WTC11 (cell line): ENCODE measurements around the gene SLC5A2. TPM values are rescaled to one million over a fixed set of nuclear protein-coding genes. Genes with fewer than 3 reads are reported as not detected.

ENCODE experiments used
- ELF4 ChIP-seq: sonication (generic); formaldehyde crosslinking; IDR thresholded peaks from 2 replicates; pipeline ENCODE4 v1.8.1; 2022; ENCODE audit warnings: low read depth, mild to moderate bottlenecking, moderate library complexity, missing genetic modification reagents
- ESRRA ChIP-seq: sonication (generic); formaldehyde crosslinking; IDR thresholded peaks from 2 replicates; pipeline ENCODE4 v1.8.1; 2022; ENCODE audit warnings: mild to moderate bottlenecking, missing genetic modification reagents, borderline replicate concordance
- FOXK1 ChIP-seq: sonication (generic); formaldehyde crosslinking; IDR thresholded peaks from 2 replicates; pipeline ENCODE4 v1.8.0; 2022; ENCODE audit warnings: mild to moderate bottlenecking, moderate library complexity, missing genetic modification reagents
- FOXP1 ChIP-seq: sonication (generic); formaldehyde crosslinking; IDR thresholded peaks from 2 replicates; pipeline ENCODE4 v1.8.0; 2022; ENCODE audit warnings: missing genetic modification reagents, mild to moderate bottlenecking, moderate library complexity, borderline replicate concordance
- GABPB1 ChIP-seq: sonication (generic); formaldehyde crosslinking; IDR thresholded peaks from 2 replicates; pipeline ENCODE4 v1.8.1; 2023; ENCODE audit warnings: mild to moderate bottlenecking, missing genetic modification reagents
- GTF2I ChIP-seq: fragments of 250-450 bp; sonication (Bioruptor Pico); conservative IDR thresholded peaks from 2 replicates; pipeline ENCODE4 v1.4.0; 2021; ENCODE audit warnings: mild to moderate bottlenecking
- IRF2 ChIP-seq: sonication (generic); formaldehyde crosslinking; IDR thresholded peaks from 2 replicates; pipeline ENCODE4 v1.8.0; 2022; ENCODE audit warnings: low read depth, missing genetic modification reagents, borderline replicate concordance
- MXD4 ChIP-seq: fragments of 250-450 bp; sonication (Bioruptor Pico); IDR thresholded peaks from 2 replicates; pipeline ENCODE4 v1.8.0; 2021; ENCODE audit warnings: mild to moderate bottlenecking, moderate library complexity, borderline replicate concordance
- NR2C2 ChIP-seq: sonication (generic); formaldehyde crosslinking; IDR thresholded peaks from 2 replicates; pipeline ENCODE4 v1.8.0; 2022; ENCODE audit warnings: mild to moderate bottlenecking, missing genetic modification reagents
- PRRX2 ChIP-seq: fragments of 250-450 bp; sonication (Bioruptor Pico); IDR thresholded peaks from 2 replicates; pipeline ENCODE4 v1.8.0; 2021; ENCODE audit warnings: mild to moderate bottlenecking
- SMAD3 ChIP-seq: sonication (generic); formaldehyde crosslinking; IDR thresholded peaks from 2 replicates; pipeline ENCODE4 v1.8.0; 2022; ENCODE audit warnings: missing genetic modification reagents, mild to moderate bottlenecking, borderline replicate concordance
- SMAD4 ChIP-seq: sonication (generic); formaldehyde crosslinking; IDR thresholded peaks from 2 replicates; pipeline ENCODE4 v1.8.0; 2022; ENCODE audit warnings: mild to moderate bottlenecking, missing genetic modification reagents
- TCF7 ChIP-seq: sonication (generic); formaldehyde crosslinking; IDR thresholded peaks from 2 replicates; pipeline ENCODE4 v1.8.0; 2022; ENCODE audit warnings: mild to moderate bottlenecking, low read depth, missing genetic modification reagents, moderate library complexity
- TEAD1 ChIP-seq: sonication (generic); formaldehyde crosslinking; IDR thresholded peaks from 2 replicates; pipeline ENCODE4 v1.8.0; 2022; ENCODE audit warnings: mild to moderate bottlenecking, missing genetic modification reagents
- ZNF232 ChIP-seq: sonication (generic); formaldehyde crosslinking; IDR thresholded peaks from 2 replicates; pipeline ENCODE4 v1.8.0; 2022; ENCODE audit warnings: mild to moderate bottlenecking, missing genetic modification reagents
- ZNF416 ChIP-seq: fragments of 250-450 bp; sonication (Bioruptor Pico); IDR thresholded peaks from 2 replicates; pipeline ENCODE4 v1.9.0; 2021; ENCODE audit warnings: mild to moderate bottlenecking, inconsistent platforms
- total RNA-seq: library from RNA; stranded (reverse); gene quantifications from 3 replicates; pipeline ENCODE4 v1.2.3, GENCODE V29; 2021
- TF ChIP-seq, protein P1 (sequence below): sonication (generic); formaldehyde crosslinking; conservative IDR thresholded peaks from 2 replicates; pipeline ENCODE4 v1.8.1; 2023; ENCODE audit warnings: mild to moderate bottlenecking, low read depth, missing genetic modification reagents, moderate library complexity
- TF ChIP-seq, protein P2 (sequence below): fragments of 250-450 bp; sonication (Bioruptor Pico); IDR thresholded peaks from 2 replicates; pipeline ENCODE4 v2.1.2; 2022; ENCODE audit warnings: mild to moderate bottlenecking, moderate library complexity
- TF ChIP-seq, protein P3 (sequence below): sonication (generic); formaldehyde crosslinking; IDR thresholded peaks from 2 replicates; pipeline ENCODE4 v1.8.1; 2022; ENCODE audit warnings: low read depth, mild to moderate bottlenecking, moderate library complexity, missing genetic modification reagents, borderline replicate concordance
- TF ChIP-seq, protein P4 (sequence below): sonication (generic); formaldehyde crosslinking; IDR thresholded peaks from 2 replicates; pipeline ENCODE4 v1.8.1; 2023; ENCODE audit warnings: mild to moderate bottlenecking, missing genetic modification reagents, moderate library complexity
- TF ChIP-seq, protein P5 (sequence below): sonication (generic); formaldehyde crosslinking; IDR thresholded peaks from 2 replicates; pipeline ENCODE4 v1.8.1; 2023; ENCODE audit warnings: mild to moderate bottlenecking, moderate library complexity, missing genetic modification reagents
- TF ChIP-seq, protein P6 (sequence below): fragments of 250-450 bp; sonication (Bioruptor Pico); IDR thresholded peaks from 2 replicates; pipeline ENCODE4 v1.8.0; 2021; ENCODE audit warnings: mild to moderate bottlenecking
- TF ChIP-seq, protein P7 (sequence below): sonication (generic); formaldehyde crosslinking; IDR thresholded peaks from 2 replicates; pipeline ENCODE4 v1.8.1; 2022; ENCODE audit warnings: mild to moderate bottlenecking, missing genetic modification reagents, moderate library complexity, borderline replicate concordance
- TF ChIP-seq, protein P8 (sequence below): fragments of 250-450 bp; sonication (Bioruptor Pico); IDR thresholded peaks from 2 replicates; pipeline ENCODE4 v1.9.0; 2021; ENCODE audit warnings: mild to moderate bottlenecking
- TF ChIP-seq, protein P9 (sequence below): sonication (generic); formaldehyde crosslinking; IDR thresholded peaks from 2 replicates; pipeline ENCODE4 v1.8.1; 2022; ENCODE audit warnings: missing genetic modification reagents, borderline replicate concordance

SLC5A2 gene
- total RNA-seq, 1 experiment from 2014 or later, result 0.83 TPM

DNA sequence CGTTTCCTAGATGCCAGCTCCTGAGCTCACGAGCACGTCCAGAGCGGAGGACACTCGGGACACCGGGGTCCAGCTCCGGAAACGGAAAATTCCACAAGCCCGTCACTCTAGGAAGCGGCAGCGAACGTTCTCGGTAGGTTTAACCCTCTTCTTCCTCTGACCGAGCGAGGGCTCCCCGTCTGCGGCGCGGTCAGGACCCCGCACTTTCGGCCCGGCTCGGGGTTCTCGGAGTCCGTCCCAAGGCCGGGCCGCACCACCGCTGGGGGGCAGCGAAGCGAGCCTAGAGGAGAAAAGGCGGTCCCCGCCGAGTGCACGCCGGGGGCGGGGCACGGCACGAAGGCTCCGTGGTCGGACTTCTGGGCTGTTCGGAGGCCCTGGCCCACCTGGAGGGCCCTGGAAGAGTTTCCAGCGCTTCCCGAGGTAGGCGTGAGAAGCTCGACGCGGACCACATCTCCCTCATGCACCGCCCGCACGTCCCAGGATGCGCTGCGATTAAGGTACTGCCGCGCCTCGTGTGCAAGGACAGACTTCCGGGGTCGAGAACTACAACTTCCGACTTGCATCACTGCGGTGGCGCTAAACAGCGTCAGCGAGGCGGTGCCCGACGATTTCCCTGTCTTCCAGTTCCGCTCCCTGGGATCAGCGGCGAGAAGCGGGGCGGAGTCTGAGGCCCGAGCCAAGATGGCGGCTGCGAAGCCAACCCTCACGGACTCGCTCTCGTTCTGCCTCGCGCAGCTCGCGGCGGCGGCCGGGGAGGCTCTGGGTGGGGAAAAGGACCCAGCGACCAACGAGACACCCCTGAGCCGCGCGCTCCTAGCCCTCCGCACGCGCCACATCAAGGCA is 23.9 kb upstream of the SLC5A2 start, which contains the start of gene ARMC5 (continued):
- TF ChIP-seq, protein P1, sequence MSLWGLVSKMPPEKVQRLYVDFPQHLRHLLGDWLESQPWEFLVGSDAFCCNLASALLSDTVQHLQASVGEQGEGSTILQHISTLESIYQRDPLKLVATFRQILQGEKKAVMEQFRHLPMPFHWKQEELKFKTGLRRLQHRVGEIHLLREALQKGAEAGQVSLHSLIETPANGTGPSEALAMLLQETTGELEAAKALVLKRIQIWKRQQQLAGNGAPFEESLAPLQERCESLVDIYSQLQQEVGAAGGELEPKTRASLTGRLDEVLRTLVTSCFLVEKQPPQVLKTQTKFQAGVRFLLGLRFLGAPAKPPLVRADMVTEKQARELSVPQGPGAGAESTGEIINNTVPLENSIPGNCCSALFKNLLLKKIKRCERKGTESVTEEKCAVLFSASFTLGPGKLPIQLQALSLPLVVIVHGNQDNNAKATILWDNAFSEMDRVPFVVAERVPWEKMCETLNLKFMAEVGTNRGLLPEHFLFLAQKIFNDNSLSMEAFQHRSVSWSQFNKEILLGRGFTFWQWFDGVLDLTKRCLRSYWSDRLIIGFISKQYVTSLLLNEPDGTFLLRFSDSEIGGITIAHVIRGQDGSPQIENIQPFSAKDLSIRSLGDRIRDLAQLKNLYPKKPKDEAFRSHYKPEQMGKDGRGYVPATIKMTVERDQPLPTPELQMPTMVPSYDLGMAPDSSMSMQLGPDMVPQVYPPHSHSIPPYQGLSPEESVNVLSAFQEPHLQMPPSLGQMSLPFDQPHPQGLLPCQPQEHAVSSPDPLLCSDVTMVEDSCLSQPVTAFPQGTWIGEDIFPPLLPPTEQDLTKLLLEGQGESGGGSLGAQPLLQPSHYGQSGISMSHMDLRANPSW (CRISPR knock-in tag), result no peak
- TF ChIP-seq SMAD4 (no peak), NR2C2 (CRISPR knock-in tag) (no peak; the same call in 1 of the 2 replicates), GTF2I (CRISPR knock-in tag) (no peak), TEAD1 (CRISPR knock-in tag) (no peak), FOXK1 (CRISPR knock-in tag) (peak; percentile 90), ESRRA (peak; percentile 78; the same call in 1 of the 2 replicates), GABPB1 (peak; percentile 97), ELF4 (no peak), ZNF416 (CRISPR knock-in tag) (no peak), IRF2 (CRISPR knock-in tag) (no peak), SMAD3 (0 out of 2 replicates have a peak, but pooled peaks have one; percentile 52), TCF7 (CRISPR knock-in tag) (no peak), PRRX2 (CRISPR knock-in tag) (no peak), MXD4 (CRISPR knock-in tag) (no peak), FOXP1 (peak; percentile 80), ZNF232 (CRISPR knock-in tag) (0 out of 2 replicates have a peak, but pooled peaks have one; percentile 38)
- TF ChIP-seq, protein P2, sequence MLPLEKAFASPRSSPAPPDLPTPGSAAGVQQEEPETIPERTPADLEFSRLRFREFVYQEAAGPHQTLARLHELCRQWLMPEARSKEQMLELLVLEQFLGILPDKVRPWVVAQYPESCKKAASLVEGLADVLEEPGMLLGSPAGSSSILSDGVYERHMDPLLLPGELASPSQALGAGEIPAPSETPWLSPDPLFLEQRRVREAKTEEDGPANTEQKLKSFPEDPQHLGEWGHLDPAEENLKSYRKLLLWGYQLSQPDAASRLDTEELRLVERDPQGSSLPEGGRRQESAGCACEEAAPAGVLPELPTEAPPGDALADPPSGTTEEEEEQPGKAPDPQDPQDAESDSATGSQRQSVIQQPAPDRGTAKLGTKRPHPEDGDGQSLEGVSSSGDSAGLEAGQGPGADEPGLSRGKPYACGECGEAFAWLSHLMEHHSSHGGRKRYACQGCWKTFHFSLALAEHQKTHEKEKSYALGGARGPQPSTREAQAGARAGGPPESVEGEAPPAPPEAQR (CRISPR knock-in tag), result no peak
- TF ChIP-seq, protein P3, sequence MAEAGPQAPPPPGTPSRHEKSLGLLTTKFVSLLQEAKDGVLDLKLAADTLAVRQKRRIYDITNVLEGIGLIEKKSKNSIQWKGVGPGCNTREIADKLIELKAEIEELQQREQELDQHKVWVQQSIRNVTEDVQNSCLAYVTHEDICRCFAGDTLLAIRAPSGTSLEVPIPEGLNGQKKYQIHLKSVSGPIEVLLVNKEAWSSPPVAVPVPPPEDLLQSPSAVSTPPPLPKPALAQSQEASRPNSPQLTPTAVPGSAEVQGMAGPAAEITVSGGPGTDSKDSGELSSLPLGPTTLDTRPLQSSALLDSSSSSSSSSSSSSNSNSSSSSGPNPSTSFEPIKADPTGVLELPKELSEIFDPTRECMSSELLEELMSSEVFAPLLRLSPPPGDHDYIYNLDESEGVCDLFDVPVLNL (CRISPR knock-in tag), result no peak; the same call in 1 of the 2 replicates
- TF ChIP-seq, protein P4, sequence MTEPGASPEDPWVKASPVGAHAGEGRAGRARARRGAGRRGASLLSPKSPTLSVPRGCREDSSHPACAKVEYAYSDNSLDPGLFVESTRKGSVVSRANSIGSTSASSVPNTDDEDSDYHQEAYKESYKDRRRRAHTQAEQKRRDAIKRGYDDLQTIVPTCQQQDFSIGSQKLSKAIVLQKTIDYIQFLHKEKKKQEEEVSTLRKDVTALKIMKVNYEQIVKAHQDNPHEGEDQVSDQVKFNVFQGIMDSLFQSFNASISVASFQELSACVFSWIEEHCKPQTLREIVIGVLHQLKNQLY (CRISPR knock-in tag), result no peak
- TF ChIP-seq, protein P5, sequence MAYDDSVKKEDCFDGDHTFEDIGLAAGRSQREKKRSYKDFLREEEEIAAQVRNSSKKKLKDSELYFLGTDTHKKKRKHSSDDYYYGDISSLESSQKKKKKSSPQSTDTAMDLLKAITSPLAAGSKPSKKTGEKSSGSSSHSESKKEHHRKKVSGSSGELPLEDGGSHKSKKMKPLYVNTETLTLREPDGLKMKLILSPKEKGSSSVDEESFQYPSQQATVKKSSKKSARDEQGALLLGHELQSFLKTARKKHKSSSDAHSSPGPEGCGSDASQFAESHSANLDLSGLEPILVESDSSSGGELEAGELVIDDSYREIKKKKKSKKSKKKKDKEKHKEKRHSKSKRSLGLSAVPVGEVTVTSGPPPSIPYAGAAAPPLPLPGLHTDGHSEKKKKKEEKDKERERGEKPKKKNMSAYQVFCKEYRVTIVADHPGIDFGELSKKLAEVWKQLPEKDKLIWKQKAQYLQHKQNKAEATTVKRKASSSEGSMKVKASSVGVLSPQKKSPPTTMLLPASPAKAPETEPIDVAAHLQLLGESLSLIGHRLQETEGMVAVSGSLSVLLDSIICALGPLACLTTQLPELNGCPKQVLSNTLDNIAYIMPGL (CRISPR knock-in tag), result peak; percentile 44; the same call in 1 of the 2 replicates
- TF ChIP-seq, protein P6, sequence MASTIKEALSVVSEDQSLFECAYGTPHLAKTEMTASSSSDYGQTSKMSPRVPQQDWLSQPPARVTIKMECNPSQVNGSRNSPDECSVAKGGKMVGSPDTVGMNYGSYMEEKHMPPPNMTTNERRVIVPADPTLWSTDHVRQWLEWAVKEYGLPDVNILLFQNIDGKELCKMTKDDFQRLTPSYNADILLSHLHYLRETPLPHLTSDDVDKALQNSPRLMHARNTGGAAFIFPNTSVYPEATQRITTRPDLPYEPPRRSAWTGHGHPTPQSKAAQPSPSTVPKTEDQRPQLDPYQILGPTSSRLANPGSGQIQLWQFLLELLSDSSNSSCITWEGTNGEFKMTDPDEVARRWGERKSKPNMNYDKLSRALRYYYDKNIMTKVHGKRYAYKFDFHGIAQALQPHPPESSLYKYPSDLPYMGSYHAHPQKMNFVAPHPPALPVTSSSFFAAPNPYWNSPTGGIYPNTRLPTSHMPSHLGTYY (CRISPR knock-in tag), result no peak
- TF ChIP-seq, protein P7, sequence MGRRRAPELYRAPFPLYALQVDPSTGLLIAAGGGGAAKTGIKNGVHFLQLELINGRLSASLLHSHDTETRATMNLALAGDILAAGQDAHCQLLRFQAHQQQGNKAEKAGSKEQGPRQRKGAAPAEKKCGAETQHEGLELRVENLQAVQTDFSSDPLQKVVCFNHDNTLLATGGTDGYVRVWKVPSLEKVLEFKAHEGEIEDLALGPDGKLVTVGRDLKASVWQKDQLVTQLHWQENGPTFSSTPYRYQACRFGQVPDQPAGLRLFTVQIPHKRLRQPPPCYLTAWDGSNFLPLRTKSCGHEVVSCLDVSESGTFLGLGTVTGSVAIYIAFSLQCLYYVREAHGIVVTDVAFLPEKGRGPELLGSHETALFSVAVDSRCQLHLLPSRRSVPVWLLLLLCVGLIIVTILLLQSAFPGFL (CRISPR knock-in tag), result no peak
- TF ChIP-seq, protein P8, sequence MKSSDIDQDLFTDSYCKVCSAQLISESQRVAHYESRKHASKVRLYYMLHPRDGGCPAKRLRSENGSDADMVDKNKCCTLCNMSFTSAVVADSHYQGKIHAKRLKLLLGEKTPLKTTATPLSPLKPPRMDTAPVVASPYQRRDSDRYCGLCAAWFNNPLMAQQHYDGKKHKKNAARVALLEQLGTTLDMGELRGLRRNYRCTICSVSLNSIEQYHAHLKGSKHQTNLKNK (CRISPR knock-in tag), result no peak
- TF ChIP-seq, protein P9, sequence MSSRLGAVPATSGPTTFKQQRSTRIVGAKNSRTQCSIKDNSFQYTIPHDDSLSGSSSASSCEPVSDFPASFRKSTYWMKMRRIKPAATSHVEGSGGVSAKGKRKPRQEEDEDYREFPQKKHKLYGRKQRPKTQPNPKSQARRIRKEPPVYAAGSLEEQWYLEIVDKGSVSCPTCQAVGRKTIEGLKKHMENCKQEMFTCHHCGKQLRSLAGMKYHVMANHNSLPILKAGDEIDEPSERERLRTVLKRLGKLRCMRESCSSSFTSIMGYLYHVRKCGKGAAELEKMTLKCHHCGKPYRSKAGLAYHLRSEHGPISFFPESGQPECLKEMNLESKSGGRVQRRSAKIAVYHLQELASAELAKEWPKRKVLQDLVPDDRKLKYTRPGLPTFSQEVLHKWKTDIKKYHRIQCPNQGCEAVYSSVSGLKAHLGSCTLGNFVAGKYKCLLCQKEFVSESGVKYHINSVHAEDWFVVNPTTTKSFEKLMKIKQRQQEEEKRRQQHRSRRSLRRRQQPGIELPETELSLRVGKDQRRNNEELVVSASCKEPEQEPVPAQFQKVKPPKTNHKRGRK (CRISPR knock-in tag), result no peak
